ENCODE measurements around the gene HNF4A. TPM values are rescaled to one million over a fixed set of nuclear protein-coding genes. Genes with fewer than 3 reads are reported as not detected.

HNF4A gene
- total and polyA plus RNA-seq, 9 donors, result 0.07 to 1.5 (median 0.25) TPM

DNA sequence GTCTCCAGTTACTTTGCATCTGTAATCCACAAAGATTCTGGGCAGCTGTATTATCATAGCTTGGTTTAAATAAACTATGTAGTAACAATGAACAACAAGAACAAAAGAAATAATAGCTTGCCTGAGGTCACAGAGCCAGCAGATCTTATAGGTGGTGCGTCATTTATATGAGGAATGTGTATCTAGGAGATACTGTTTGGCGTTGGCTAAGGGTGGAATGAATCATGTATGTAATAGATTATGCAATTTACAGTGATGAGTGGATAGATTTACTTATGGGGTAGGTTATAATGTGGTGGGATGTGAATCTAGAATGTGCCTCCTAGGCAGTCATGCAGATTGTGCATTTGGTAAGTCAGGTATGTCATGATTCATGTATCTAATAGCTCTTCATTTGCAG is 42.8 kb downstream of the HNF4A start:
- H3K36me3 ChIP-seq, result no peaks in the 10 kb centered on the region
- intact Hi-C loops (cut with DNase I), result loop anchor here in 1 of 4 donors (10.0 kb wide), 1 partner anchor 216 kb away; no protein-coding TSS in a partner anchor
- H3K27me3 ChIP-seq, result no peaks in the 10 kb centered on the region
- H3K4me3 ChIP-seq, result no peak overlapping the region
- H3K27ac ChIP-seq, result no peak overlapping the region
- no peak for DNase-seq
- H3K4me1 ChIP-seq (ENCODE audit: insufficient read depth), result peaks cover 7% of the 10 kb centered on the region
- H3K9me3 ChIP-seq, result no peaks in the 10 kb centered on the region
- TF ChIP-seq POLR2A (IDR thresholded peaks at IDR 0.05), result no peak
- TF ChIP-seq EP300 (IDR thresholded peaks at IDR 0.05), result no peak
- TF ChIP-seq, protein P1, sequence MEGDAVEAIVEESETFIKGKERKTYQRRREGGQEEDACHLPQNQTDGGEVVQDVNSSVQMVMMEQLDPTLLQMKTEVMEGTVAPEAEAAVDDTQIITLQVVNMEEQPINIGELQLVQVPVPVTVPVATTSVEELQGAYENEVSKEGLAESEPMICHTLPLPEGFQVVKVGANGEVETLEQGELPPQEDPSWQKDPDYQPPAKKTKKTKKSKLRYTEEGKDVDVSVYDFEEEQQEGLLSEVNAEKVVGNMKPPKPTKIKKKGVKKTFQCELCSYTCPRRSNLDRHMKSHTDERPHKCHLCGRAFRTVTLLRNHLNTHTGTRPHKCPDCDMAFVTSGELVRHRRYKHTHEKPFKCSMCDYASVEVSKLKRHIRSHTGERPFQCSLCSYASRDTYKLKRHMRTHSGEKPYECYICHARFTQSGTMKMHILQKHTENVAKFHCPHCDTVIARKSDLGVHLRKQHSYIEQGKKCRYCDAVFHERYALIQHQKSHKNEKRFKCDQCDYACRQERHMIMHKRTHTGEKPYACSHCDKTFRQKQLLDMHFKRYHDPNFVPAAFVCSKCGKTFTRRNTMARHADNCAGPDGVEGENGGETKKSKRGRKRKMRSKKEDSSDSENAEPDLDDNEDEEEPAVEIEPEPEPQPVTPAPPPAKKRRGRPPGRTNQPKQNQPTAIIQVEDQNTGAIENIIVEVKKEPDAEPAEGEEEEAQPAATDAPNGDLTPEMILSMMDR (IDR thresholded peaks at IDR 0.05), result no peak
- 75 to 81% (median 80%) methylated on average over 2 of the region's 2 CpGs for WGBS, 3 donors

DNA sequence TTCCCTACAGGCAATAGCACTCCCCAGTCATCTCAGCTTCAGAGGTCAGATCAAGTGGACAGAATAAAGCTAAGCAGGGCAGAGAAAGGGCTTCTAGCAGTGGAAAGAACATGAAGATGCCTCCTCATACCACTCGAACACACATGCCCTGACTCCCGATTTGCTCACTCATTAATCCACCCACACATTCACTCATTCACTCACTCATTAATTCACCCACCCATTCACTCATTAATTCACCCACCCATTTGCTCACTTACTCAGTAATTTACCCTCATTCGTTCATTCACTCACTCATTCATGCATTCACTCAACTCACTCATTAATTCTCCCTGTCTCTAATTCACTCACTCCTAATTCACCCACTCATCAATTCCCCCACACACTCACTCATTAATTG is 43.9 kb downstream of the HNF4A start:
- DNase-seq, result no peak
- WGBS, 3 donors, result 74 to 80% (median 79%) methylated on average over 3 of the region's 3 CpGs
- Histone ChIP-seq H3K36me3 (no peaks in the 10 kb centered on the region), H3K9me3 (no peaks in the 10 kb centered on the region), H3K27ac (no peak overlapping the region), H3K4me1 (ENCODE audit: insufficient read depth) (peaks cover 1% of the 10 kb centered on the region), H3K4me3 (no peak overlapping the region), H3K27me3 (no peaks in the 10 kb centered on the region)
- intact Hi-C loops (cut with DNase I), result loop anchor here in 1 of 4 donors (10.0 kb wide), 1 partner anchor 215 kb away; no protein-coding TSS in a partner anchor
- TF ChIP-seq EP300 (IDR thresholded peaks at IDR 0.05) (no peak), POLR2A (IDR thresholded peaks at IDR 0.05) (no peak)
- TF ChIP-seq, protein P1 (IDR thresholded peaks at IDR 0.05), result no peak

DNA sequence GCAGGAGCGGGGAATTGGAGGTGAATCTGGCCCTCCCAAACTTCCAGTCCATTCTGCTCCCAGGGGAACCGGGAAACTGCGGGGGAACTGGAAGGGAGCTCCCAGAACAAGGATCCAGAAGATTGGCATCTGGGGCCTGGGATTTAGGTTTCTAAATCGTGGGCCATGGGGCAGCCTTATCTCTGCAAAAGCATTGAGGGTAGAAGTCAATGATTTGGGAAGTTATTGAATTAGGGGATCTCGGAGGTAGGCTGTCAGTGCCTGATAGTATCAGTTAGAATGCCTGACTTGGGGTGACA is 45.1 kb downstream of the HNF4A start:
- Histone ChIP-seq H3K4me1 (ENCODE audit: insufficient read depth) (no peaks in the 10 kb centered on the region), H3K27ac (no peak overlapping the region), H3K27me3 (no peaks in the 10 kb centered on the region), H3K4me3 (no peak overlapping the region), H3K36me3 (no peaks in the 10 kb centered on the region), H3K9me3 (no peaks in the 10 kb centered on the region)
- TF ChIP-seq EP300 (IDR thresholded peaks at IDR 0.05) (no peak), POLR2A (IDR thresholded peaks at IDR 0.05) (no peak)
- TF ChIP-seq, protein P1 (IDR thresholded peaks at IDR 0.05), result no peak
- no peak for DNase-seq
- intact Hi-C loops (cut with DNase I), result no loop called here
- 87 to 96% (median 94%) methylated on average over 5 of the region's 5 CpGs for WGBS, 3 donors

DNA sequence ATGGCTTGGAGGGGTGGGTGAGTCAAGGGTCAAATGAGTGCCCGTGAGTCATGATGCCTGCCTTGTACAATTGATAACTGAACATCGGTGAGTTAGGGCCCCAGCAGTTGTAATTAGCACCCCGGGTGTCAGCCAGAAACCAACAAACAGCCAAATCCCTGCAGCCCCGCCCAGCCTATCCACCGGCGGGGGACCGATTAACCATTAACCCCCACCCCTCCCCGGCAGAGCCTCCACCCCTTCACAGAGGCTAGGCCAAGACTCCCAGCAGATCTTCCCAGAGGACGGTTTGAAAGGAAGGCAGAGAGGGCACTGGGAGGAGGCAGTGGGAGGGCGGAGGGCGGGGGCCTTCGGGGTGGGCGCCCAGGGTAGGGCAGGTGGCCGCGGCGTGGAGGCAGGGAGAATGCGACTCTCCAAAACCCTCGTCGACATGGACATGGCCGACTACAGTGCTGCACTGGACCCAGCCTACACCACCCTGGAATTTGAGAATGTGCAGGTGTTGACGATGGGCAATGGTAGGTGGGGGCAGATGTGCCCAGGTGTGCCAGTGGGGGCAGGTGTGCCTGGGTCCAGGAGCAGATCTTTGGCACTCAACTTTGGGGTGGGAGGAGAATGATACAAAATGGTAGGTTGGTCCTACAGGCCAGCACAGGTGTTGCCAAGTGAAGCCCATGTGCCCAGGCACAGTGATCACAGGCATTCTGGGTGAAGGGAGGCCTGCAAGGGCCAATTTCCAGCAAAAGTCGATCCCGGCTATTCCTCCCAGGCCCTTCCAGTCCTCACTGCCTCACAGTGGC is 45.7 kb downstream of the HNF4A start:
- Histone ChIP-seq H3K27me3 (no peaks in the 10 kb centered on the region), H3K4me3 (no peak overlapping the region), H3K9me3 (no peaks in the 10 kb centered on the region), H3K4me1 (ENCODE audit: insufficient read depth) (no peaks in the 10 kb centered on the region), H3K36me3 (no peaks in the 10 kb centered on the region), H3K27ac (no peak overlapping the region)
- intact Hi-C loops (cut with DNase I), result no loop called here
- no peak for DNase-seq
- 85 to 89% (median 88%) methylated on average over 23 of the region's 23 CpGs for WGBS, 3 donors
- TF ChIP-seq, protein P1 (IDR thresholded peaks at IDR 0.05), result no peak
- no peak for TF ChIP-seq EP300 (IDR thresholded peaks at IDR 0.05)
- TF ChIP-seq POLR2A (IDR thresholded peaks at IDR 0.05), result no peak

Measured in ovary (tissue), 9 donors.